ENCODE data around the gene SH2D4B.
A peak's percentile ranks its signal among the peaks of the same experiment; 100 is the strongest.
"Not testable (repeated sequence)": the region's sequence is repeated elsewhere in the genome, so short reads cannot be mapped to it uniquely, and the experiment has no call there.

Gene SH2D4B

DNA sequence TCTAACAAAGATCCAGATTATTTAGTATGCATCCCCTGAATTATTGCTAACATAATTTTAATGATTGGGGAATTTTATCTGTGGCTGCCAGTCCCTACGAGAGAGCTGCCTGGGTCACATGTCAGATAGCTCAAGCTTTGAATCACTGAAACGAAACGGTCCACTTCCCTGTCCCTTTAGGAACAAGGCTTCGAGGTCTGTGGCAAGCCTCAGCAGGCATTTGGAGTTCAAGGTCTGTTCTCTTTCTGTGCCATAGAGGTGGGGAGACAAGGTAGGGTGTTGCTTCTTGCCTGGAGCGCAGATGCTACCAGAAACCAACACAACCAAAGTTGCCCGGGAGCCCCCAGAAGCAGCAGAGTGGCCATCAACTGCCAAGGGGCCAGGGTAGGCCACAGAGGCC is 13.9 kb upstream of the SH2D4B start:
- no peak for DNase-seq (ENCODE audit: low read depth in 3 of 3, low spot score in 1 of 3)

DNA sequence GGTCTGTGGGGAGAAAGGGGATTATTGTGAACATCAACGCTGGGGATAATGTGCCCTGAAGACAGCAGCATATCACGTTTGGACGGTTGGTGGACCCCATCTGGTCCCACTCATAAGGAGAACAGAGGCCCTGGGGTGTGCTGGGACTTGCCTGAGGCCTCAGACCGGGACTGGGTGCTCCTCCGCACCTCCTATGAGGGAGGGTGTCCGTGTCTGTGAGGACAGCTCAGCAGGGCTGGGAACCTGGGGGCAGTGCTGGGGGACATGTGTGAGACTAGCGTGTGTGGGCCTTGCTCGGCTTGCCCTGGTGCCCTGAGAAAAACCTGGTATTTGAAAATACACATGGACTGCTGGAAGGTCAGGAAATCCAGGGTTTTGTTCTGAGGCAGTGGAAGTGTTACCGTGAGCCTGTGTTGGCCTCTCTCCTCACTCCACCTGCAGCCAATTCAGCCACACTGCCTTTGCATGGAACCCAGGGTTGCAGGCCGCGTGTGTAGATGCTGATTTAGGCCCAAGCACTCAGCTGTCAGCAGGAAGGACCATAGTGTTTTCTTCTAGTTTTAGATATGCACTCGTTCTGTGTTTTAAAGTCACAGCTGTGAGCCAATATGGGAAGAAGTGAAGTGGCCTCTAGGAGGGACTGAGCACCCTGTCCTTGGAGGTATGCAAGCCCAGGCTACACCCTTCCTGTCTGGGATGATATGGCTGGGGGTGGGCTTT is 13.4 kb upstream of the SH2D4B start:
- no peak for DNase-seq (ENCODE audit: low read depth in 3 of 3, low spot score in 1 of 3)

DNA sequence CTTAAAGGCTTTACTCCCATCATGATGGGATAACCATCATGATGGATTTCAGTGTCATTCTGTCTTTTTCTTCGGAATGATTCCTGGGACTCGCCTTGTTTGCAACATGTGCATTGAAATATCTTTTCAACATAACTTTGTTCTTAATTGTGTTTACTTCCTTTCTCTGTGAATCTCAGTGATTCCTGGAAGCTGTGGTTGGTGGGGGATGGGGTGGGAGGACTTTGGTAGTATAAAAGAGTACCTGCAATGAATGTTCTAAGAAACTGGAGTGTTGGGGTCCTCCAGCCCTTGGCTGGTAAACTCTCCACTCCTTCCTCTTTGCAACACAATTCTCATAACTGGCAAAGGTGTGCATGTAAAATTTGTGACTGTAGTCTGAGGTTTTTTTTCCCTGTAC is 11.5 kb upstream of the SH2D4B start:
- no peak for DNase-seq (ENCODE audit: low read depth in 3 of 3, low spot score in 1 of 3)

DNA sequence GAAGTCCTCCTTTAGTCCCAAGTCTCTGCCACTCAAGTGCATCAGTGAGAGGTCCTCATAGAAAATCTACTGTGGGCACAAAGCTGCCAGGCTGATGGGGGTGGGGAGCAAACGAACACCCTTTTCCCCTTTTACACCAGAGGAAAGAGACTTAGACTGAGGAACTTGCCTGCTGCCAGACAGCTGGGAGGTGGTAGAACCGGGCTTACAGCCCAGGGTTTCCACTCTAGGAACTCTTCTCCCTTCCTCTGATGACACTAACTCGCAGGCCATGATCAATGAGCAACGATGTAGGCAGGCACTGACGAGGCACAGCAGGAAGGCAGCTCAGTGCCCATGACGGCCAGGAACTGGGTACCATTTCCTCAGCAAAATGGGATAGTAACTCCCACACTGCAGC is 11.0 kb upstream of the SH2D4B start:
- no peak for DNase-seq (ENCODE audit: low read depth in 3 of 3, low spot score in 1 of 3)

DNA sequence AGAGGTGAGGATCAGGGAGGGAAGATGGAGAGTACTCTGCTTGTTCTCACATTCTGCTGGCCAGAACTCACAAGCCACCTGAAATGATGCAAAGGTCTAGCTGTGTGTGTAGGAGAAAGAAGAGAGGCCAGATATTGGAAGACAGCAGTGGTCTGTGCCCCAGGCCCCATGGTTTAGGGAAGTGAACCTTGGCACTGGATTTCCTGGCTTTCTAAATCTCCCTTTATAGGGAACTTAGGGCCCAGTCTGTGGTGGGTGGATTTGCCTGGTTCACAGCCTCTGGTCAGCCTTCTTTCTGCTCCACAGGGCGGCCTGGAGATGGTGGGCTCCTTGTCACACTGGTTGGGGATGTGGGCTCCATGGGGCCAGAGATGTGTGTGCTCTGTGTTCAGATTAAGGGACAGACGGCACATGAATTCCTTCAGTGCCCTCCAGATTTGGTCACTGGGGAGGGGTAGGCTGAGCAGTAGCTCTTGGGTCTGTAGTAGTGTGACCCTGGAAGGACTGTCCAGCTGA is 9.5 kb upstream of the SH2D4B start:
- DNase-seq (ENCODE audit: low read depth in 3 of 3, low spot score in 1 of 3) = no peak

DNA sequence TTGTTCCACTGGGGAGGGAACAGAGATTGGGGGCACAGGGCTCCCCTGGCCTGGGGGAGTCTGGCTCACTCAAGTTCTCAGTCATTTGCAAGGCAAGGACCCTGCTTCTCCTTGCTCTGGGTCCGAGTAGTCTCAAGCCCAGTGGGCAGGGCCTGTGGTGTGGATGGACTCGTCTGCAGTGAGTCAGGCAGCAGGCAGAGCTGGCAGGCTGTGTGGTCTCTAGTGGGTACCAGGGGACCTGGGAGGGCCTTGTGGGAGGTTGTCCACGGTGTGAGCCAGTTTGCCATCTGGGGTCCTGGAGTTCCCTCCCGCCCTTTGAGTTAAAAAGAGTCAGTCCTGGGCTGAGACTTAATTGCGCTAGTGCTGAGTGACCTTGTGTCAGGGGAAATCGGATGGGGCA is 8.8 kb upstream of the SH2D4B start:
- no peak for DNase-seq (ENCODE audit: low read depth in 3 of 3, low spot score in 1 of 3)

DNA sequence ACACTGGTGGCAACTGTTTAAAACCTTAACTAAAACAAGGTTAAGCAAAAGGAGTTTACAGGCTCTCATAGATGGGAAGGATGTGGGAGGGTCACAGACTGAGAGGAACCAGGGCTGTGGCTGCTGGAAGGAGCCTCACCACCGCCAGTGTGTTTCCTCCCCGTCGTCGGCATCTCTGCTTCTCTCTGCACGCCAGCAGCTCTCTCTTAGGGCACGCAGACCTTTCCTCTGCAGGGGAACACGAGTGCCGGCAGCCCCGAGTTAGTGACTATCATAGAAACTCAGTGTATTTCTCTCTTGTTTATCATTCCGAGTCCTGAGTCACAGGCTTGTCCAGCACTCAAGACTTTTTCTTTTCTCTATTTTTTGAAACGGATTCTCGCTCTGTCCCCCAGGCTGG is 8.1 kb upstream of the SH2D4B start:
- peak in 1 of 3 donors; percentile 28 for DNase-seq (ENCODE audit: low read depth in 3 of 3, low spot score in 1 of 3)

DNA sequence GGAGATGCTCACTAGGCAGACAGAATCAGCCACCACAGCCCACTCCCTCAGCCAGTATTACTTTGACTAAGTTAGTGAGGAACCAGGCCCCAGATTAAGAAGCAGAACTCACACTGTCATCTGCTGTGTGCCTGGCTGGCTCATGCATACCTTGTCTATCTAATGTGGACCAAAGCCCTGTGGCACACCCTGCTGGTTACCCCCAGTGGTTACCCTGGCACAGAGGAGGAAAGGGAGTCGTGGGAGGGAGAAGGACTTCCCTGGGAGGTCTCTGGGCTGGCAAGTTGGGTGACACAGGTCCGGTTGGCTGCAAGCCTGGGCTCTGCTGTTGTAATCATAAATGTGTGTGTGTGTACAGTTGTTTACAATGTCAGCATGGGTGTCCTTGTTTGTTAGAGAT is 7.5 kb upstream of the SH2D4B start:
- no peak for DNase-seq (ENCODE audit: low read depth in 3 of 3, low spot score in 1 of 3)

DNA sequence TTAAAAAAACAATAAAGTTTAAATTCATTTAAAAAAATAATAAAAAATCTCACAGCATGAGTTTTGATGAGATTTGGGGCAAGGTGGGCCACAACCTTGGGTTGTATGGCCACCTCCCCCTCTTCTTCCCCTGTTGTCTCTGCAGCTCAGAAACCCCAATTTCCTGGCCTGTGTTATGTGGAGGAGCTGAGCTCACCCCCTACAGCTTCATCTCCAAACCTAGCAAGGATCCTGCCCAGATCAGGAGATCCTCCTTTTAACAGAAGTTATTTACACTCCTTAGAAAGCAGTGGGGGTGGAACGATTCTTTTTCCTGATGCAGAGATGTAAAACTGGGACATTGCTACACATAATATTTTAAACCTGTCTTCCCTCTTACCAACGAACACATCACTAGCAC is 6.9 kb upstream of the SH2D4B start:
- no peak for DNase-seq (ENCODE audit: low read depth in 3 of 3, low spot score in 1 of 3)

DNA sequence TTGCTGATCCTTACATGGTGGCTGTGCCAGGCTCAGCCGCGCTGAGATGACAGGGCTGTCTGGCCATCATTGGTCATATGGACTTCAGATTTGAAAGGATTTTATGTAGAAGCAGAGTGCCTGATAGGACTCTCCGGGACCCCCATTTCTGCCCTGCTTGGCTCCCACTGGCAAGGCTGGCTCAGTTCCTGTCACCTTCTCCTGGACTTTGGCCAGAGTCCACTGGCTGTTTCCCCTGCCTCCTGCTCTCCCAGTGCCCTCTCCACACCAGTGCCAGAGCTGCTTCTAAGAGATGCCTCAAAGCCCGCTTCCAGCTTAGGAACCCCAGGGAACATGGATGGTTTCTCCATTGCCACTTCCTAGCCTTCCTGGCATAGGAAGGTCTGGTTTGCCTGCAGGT is 5.1 kb upstream of the SH2D4B start:
- no peak for DNase-seq (ENCODE audit: low read depth in 3 of 3, low spot score in 1 of 3)

DNA sequence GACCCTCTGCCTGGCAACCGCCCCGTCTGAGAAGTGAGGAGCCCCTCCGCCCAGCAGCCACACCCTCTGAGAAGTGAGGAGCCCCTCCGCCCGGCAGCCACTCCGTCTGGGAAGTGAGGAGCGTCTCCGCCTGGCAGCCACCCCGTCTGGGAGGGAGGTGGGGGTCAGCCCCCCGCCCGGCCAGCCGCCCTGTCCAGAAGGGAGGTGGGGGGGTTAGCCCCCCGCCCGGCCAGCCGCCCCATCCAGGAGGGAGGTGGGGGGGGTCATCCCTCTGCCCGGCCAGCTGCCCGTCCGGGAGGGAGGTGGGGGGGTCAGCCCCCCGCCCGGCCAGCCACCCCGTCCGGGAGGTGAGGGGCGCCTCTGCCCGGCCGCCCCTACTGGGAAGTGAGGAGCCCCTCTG is 3.6 kb upstream of the SH2D4B start:
- not testable (repeated sequence) for DNase-seq (ENCODE audit: low read depth in 3 of 3, low spot score in 1 of 3)

DNA sequence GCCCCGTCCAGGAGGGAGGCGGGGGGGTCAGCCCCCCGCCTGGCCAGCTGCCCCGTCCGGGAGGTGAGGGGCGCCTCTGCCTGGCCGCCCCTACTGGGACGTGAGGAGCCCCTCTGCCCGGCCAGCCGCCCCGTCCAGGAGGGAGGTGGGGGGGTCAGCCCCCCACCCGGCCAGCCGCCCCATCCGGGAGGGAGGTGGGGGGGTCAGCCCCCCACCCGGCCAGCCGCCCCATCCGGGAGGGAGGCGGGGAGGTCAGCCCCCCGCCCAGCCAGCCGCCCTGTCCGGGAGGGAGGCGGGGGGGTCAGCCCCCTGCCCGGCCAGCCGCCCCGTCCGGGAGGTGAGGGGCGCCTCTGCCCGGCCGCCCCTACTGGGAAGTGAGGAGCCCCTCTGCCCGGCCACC is 3.1 kb upstream of the SH2D4B start:
- DNase-seq (ENCODE audit: low read depth in 3 of 3, low spot score in 1 of 3) = not testable (repeated sequence)

DNA sequence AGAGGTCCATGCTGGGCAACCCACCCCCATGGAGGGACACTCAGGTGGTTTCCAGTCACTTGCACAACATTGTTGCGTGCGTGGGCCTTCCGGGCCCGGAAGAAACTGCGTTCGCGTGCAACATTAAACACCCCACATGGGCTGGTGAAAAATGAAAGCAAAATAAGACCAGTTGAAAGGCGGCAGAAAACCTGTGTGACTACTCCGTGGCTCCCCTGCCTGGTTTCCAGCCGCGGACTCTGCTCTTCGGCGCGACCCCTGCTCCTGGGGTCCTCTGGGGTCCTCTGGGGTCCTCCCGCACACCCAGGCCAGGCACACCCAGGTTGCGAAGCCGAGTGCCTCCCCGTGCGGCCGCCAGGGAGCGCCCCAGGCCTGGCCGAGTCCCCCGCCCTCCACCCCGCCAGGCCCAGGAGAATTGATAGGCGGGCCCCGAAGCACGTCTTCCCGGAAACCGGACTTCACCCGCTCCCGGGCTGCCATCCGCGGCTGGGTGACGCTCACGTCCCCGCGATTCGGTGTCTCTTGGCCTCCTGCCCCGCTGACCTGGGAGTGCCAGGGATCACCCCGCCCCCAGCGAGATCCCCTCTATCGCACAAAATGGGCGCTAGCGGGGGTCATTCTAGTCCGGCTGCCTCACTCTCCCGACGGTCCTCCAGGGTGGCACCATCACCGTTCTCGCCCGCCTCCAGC is 1.9 kb upstream of the SH2D4B start:
- peak; percentile 31 to 59 (median 54) for DNase-seq (ENCODE audit: low read depth in 3 of 3, low spot score in 1 of 3)

DNA sequence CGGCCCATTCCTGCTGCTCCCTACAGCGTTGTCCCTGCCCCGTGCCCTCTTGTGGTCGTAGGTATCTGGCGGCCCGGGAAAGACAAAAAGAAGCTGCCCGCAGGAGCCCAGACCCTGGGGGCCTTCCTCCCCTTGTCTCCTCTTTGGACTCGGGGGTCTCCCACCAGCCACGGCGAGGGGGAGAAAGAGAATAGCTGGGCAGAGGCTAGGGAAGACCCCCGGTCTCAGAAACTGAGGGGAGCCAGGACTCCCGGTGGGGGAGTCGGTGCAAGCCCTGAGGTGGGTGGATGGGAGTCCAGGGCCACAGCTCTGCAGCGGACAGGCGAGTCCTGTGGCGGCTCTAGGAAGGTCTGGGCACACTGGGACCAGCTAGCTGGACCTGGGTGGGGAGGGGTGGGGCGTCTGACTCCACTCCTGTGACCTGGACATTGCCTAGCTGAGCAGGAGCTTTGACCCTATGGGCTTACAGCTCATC is 1.3 kb upstream of the SH2D4B start:
- DNase-seq (ENCODE audit: low read depth in 3 of 3, low spot score in 1 of 3) = no peak

DNA sequence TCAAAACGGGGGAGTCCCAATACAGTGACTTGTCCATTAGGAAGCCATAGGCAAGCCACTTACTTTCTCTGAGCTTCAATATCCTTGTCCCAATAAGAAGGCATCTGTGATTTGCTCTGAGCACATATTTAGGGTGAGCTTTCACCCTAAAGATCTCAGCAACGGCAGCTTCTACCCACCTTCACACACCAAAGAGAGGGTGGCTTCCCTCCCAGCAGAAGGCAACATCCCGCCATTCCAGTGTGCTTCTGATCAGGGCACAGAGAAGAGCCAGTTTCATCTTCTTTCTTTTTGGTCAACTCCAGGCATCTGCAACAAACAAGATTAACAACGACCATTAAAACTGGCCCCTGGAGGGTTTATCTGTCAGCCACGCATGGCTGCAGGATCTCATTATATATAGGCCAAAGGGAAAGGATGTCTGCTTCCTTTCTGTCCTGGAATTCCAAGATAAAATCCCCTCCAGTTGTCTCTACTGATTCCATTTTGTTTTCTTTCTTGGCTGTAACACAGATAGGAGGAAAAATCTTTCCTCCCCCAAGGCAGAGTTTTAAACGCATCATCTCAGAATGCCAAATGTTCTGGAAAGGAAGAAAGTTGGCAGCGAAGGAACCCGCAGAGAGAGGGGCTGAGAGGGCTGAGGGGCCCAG is 491 bp upstream of the SH2D4B start:
- no peak for DNase-seq (ENCODE audit: low read depth in 3 of 3, low spot score in 1 of 3)

DNA sequence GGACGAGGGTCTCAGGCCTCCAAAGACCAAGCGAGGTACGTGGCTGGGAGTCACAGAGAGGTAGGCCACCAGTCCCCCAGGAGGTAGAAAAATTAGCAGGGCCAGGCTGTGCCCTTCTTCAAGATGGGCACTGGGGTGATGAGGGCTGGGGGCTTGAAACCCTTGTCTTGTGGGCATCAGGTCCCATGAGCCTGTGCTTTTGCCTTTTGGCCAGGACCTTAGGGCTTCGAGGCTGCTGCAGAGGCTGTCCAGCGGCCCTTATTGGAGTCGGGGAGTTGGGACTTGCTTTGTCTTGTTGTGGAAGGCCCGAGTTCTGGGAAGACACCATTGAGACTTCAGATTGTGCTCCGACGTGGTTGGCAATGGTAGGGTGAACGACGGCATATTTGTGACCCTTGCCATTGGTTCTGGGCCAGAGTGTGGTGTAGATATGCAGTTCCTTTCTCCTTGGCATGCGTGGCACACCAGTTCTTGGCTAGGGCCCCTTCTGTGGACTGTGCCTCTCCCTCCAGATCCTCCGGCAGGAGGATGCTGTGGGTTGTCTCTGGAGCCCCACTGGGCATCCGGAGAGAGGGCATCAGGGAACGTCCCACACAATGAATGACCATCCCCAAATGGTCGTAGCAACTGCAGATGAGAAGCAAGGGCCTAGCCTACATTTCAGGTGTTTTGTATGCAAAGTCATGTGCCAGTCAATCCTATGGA is 931 bp downstream of the SH2D4B start:
- no peak for DNase-seq (ENCODE audit: low read depth in 3 of 3, low spot score in 1 of 3)

DNA sequence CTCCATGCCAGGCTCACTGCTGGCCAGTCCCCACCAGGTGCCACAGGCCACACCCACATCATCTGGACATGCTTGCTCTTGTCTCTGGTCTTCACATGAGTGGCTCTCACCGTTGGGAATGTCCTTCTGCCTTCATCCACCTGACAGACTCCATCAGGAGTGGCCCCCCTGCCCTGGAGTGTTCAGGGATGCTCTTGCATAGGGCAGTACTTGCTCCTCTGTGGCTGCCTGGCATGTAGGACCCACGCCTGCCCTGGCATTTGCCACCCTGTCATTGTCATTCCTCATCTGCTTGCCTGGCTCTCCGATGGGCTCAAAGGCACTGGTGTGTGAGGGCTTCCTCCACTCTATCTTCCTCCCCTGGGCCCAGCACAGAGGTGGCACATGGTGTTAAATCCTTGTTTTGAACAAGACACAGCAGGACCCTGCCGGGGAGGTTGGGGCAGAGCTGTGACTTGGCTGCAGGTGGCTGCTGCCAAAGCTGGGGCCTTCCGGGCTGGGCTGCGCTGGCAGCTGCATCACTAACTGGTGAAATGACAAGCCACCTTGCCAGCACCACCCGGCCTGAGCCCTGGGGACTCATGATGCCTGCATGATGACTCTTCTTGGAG is 1.8 kb downstream of the SH2D4B start:
- DNase-seq (ENCODE audit: low read depth in 3 of 3, low spot score in 1 of 3) = no peak

DNA sequence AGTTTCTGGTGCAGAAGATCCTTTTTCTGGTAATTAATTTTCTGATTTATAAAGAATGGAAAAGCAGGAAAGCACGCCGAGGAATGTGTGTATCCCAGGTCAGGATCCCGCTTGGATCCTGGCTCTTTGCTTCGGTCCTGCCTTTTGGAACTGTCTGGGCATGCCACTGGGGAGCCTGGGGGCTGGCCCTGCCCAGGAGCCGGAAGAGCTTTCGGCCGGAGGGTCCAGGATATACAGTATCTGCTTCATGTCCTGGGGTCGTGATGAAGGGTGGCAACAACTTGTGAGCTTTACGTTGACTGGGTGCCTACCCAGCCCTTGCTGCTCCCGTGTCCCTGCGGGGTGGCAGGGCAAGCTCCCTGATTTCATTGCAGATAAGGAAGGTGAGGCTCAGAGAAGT is 2.4 kb downstream of the SH2D4B start:
- no peak for DNase-seq (ENCODE audit: low read depth in 3 of 3, low spot score in 1 of 3)

DNA sequence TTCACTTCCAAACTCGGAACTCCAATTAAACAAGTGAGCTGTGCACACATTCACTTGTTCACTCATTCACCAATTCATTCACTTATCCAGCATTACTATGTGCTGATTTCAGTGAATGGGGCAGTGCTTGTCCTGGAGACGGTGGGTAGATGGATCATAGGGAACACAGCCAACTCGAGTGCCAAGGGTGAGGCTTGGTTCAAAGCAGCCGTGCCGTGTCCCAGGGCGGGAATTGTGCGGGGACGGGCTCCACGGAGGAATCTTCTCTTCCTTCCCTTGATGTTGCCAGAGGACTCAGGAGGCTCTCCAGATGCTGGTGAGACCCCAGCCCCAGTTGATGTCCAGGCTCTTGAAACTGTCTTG is 2.9 kb downstream of the SH2D4B start:
- DNase-seq (ENCODE audit: low read depth in 3 of 3, low spot score in 1 of 3) = no peak

DNA sequence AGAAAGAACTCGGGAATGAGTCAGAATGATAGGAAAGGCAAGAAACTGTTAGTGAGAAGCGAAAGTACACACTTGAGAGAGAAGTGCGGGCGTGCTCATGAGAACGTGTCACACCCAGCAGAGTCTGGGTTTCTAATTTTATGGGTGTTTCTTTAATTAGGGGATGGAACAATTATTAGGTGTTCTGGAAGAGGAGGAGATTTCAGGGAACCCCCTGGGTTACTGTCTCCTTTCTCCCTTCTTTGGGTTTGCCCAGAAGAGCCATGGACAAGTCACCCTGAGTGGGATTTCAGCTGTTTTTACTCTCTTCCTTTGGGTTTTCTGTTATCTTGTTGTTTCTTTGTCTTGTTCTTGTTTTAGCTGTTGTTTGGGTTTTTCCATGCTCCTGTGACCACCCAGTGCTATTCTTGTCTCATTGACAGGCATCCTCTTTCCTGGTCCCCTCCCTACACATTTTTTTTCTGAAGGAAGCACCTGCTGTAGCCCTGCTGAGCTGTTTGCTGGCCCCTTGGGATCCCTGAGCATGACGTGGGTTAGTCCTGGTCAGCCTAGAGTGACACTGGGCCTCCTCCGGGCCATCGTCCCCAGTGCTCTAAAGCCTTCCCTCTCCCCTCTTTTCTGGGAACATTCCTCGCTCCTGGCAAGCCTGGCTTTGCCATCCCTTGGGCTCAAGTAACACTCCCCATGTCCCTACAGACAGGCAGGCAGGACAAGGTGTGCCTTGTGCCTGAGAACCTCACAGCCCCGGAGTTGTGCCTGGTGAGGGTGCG is 3.5 kb downstream of the SH2D4B start:
- DNase-seq (ENCODE audit: low read depth in 3 of 3, low spot score in 1 of 3) = no peak
